ENCODE measurements around the gene UBLCP1. TPM values are rescaled to one million over a fixed set of nuclear protein-coding genes. Genes with fewer than 3 reads are reported as not detected.
"Not testable (repeated sequence)": the region's sequence is repeated elsewhere in the genome, so short reads cannot be mapped to it uniquely, and the experiment has no call there.

The UBLCP1 gene
- total RNA-seq, 1 donor = 25.4 TPM

- no peaks in the 10 kb centered on the region for H3K9me3 ChIP-seq (ENCODE audit: low read depth, low read length)
- peaks cover 6% of the 10 kb centered on the region for H3K4me1 ChIP-seq (ENCODE audit: insufficient read depth, low read length)
- no peak overlapping the region for H3K4me3 ChIP-seq (ENCODE audit: low read length)
- no peaks in the 10 kb centered on the region for H3K27me3 ChIP-seq (ENCODE audit: insufficient read depth, low read length)
These were observed 22.7 kb upstream of the UBLCP1 start for GRCh38 chr5:159240301-159240870.

GRCh38 chr5:159241946-159242552 is 21.0 kb upstream of the UBLCP1 start:
- Histone ChIP-seq H3K4me1 (ENCODE audit: insufficient read depth, low read length) (peaks cover 6% of the 10 kb centered on the region), H3K9me3 (ENCODE audit: low read depth, low read length) (no peaks in the 10 kb centered on the region), H3K4me3 (ENCODE audit: low read length) (no peak overlapping the region), H3K27me3 (ENCODE audit: insufficient read depth, low read length) (peaks cover 9% of the 10 kb centered on the region)

- H3K4me3 ChIP-seq (ENCODE audit: low read length) = no peak overlapping the region
These were observed 20.4 kb upstream of the UBLCP1 start for GRCh38 chr5:159242656-159243055.

GRCh38 chr5:159243385-159243784 is 19.7 kb upstream of the UBLCP1 start:
- H3K27me3 ChIP-seq (ENCODE audit: insufficient read depth, low read length) = peaks cover 17% of the 10 kb centered on the region
- H3K4me3 ChIP-seq (ENCODE audit: low read length) = no peak overlapping the region
- peaks cover 6% of the 10 kb centered on the region for H3K4me1 ChIP-seq (ENCODE audit: insufficient read depth, low read length)

More at GRCh38 chr5:159242656-159243055, 20.4 kb upstream of the UBLCP1 start:
- H3K4me1 ChIP-seq (ENCODE audit: insufficient read depth, low read length) = peaks cover 6% of the 10 kb centered on the region
- H3K9me3 ChIP-seq (ENCODE audit: low read depth, low read length) = no peaks in the 10 kb centered on the region
- H3K27me3 ChIP-seq (ENCODE audit: insufficient read depth, low read length) = peaks cover 13% of the 10 kb centered on the region

GRCh38 chr5:159244163-159244562 is 18.9 kb upstream of the UBLCP1 start:
- peaks cover 6% of the 10 kb centered on the region for H3K4me1 ChIP-seq (ENCODE audit: insufficient read depth, low read length)
- peaks cover 18% of the 10 kb centered on the region for H3K27me3 ChIP-seq (ENCODE audit: insufficient read depth, low read length)
- no peaks in the 10 kb centered on the region for H3K9me3 ChIP-seq (ENCODE audit: low read depth, low read length)
- no peak overlapping the region for H3K4me3 ChIP-seq (ENCODE audit: low read length)

More at GRCh38 chr5:159243385-159243784, 19.7 kb upstream of the UBLCP1 start:
- no peaks in the 10 kb centered on the region for H3K9me3 ChIP-seq (ENCODE audit: low read depth, low read length)

GRCh38 chr5:159244890-159245289 is 18.2 kb upstream of the UBLCP1 start:
- H3K4me3 ChIP-seq (ENCODE audit: low read length) = no peak overlapping the region
- peaks cover 18% of the 10 kb centered on the region for H3K27me3 ChIP-seq (ENCODE audit: insufficient read depth, low read length)
- no peaks in the 10 kb centered on the region for H3K9me3 ChIP-seq (ENCODE audit: low read depth, low read length)
- H3K4me1 ChIP-seq (ENCODE audit: insufficient read depth, low read length) = peaks cover 6% of the 10 kb centered on the region

GRCh38 chr5:159249158-159249557 is 13.9 kb upstream of the UBLCP1 start:
- no peaks in the 10 kb centered on the region for H3K9me3 ChIP-seq (ENCODE audit: low read depth, low read length)
- no peaks in the 10 kb centered on the region for H3K4me1 ChIP-seq (ENCODE audit: insufficient read depth, low read length)

GRCh38 chr5:159252195-159252594 is 10.9 kb upstream of the UBLCP1 start:
- Histone ChIP-seq H3K27me3 (ENCODE audit: insufficient read depth, low read length) (peaks cover 8% of the 10 kb centered on the region), H3K4me3 (ENCODE audit: low read length) (no peak overlapping the region), H3K4me1 (ENCODE audit: insufficient read depth, low read length) (no peaks in the 10 kb centered on the region), H3K9me3 (ENCODE audit: low read depth, low read length) (no peaks in the 10 kb centered on the region)

More at GRCh38 chr5:159249158-159249557, 13.9 kb upstream of the UBLCP1 start:
- Histone ChIP-seq H3K4me3 (ENCODE audit: low read length) (no peak overlapping the region), H3K27me3 (ENCODE audit: insufficient read depth, low read length) (peaks cover 18% of the 10 kb centered on the region)

- Histone ChIP-seq H3K9me3 (ENCODE audit: low read depth, low read length) (no peaks in the 10 kb centered on the region), H3K4me3 (ENCODE audit: low read length) (no peak overlapping the region), H3K4me1 (ENCODE audit: insufficient read depth, low read length) (peaks cover 3% of the 10 kb centered on the region), H3K27me3 (ENCODE audit: insufficient read depth, low read length) (peaks cover 5% of the 10 kb centered on the region)
These were observed 6.1 kb upstream of the UBLCP1 start for GRCh38 chr5:159257007-159257406.

- Histone ChIP-seq H3K27me3 (ENCODE audit: insufficient read depth, low read length) (peaks cover 5% of the 10 kb centered on the region), H3K4me1 (ENCODE audit: insufficient read depth, low read length) (peaks cover 11% of the 10 kb centered on the region), H3K9me3 (ENCODE audit: low read depth, low read length) (no peaks in the 10 kb centered on the region), H3K4me3 (ENCODE audit: low read length) (no peak overlapping the region)
These were observed 5.3 kb upstream of the UBLCP1 start for GRCh38 chr5:159257629-159258283.

- Histone ChIP-seq H3K4me3 (ENCODE audit: low read length) (no peak overlapping the region), H3K4me1 (ENCODE audit: insufficient read depth, low read length) (peaks cover 11% of the 10 kb centered on the region), H3K9me3 (ENCODE audit: low read depth, low read length) (no peaks in the 10 kb centered on the region), H3K27me3 (ENCODE audit: insufficient read depth, low read length) (peaks cover 5% of the 10 kb centered on the region)
These were observed 4.7 kb upstream of the UBLCP1 start for GRCh38 chr5:159258361-159258760.

- peaks cover 23% of the 10 kb centered on the region for H3K4me1 ChIP-seq (ENCODE audit: insufficient read depth, low read length)
- not testable (repeated sequence) for H3K4me3 ChIP-seq (ENCODE audit: low read length); H3K9me3 ChIP-seq (ENCODE audit: low read depth, low read length); H3K27me3 ChIP-seq (ENCODE audit: insufficient read depth, low read length)
These were observed 2.9 kb upstream of the UBLCP1 start for GRCh38 chr5:159260212-159260611.

- H3K9me3 ChIP-seq (ENCODE audit: low read depth, low read length) = no peaks in the 10 kb centered on the region
- peak overlapping the region; percentile 72 for H3K4me3 ChIP-seq (ENCODE audit: low read length)
- peaks cover 23% of the 10 kb centered on the region for H3K4me1 ChIP-seq (ENCODE audit: insufficient read depth, low read length)
- H3K27me3 ChIP-seq (ENCODE audit: insufficient read depth, low read length) = peaks cover 4% of the 10 kb centered on the region
These were observed 625 bp upstream of the UBLCP1 start for GRCh38 chr5:159262472-159262858.

GRCh38 chr5:159263569-159263905 is 447 bp downstream of the UBLCP1 start:
- H3K27me3 ChIP-seq (ENCODE audit: insufficient read depth, low read length) = no peaks in the 10 kb centered on the region
- H3K4me3 ChIP-seq (ENCODE audit: low read length) = peak overlapping the region; percentile 72
- H3K9me3 ChIP-seq (ENCODE audit: low read depth, low read length) = no peaks in the 10 kb centered on the region
- peaks cover 23% of the 10 kb centered on the region for H3K4me1 ChIP-seq (ENCODE audit: insufficient read depth, low read length)

GRCh38 chr5:159266764-159267163 is 3.7 kb downstream of the UBLCP1 start:
- not testable (repeated sequence) for H3K27me3 ChIP-seq (ENCODE audit: insufficient read depth, low read length); H3K4me3 ChIP-seq (ENCODE audit: low read length); H3K9me3 ChIP-seq (ENCODE audit: low read depth, low read length)
- H3K4me1 ChIP-seq (ENCODE audit: insufficient read depth, low read length) = peaks cover 22% of the 10 kb centered on the region

- Histone ChIP-seq H3K9me3 (ENCODE audit: low read depth, low read length) (no peaks in the 10 kb centered on the region), H3K27me3 (ENCODE audit: insufficient read depth, low read length) (no peaks in the 10 kb centered on the region), H3K4me3 (ENCODE audit: low read length) (no peak overlapping the region), H3K4me1 (ENCODE audit: insufficient read depth, low read length) (no peaks in the 10 kb centered on the region)
These were observed 6.6 kb downstream of the UBLCP1 start for GRCh38 chr5:159269723-159270122.

All from mononuclear cell (primary cell).